Right lobe of liver (tissue), 4 donors: ENCODE data around the gene MTMR2.

Experiments used
- POLR2A ChIP-seq: fragments of 450-650 bp; IDR thresholded peaks from one replicate; pipeline ENCODE4 v1.6.1; 2017; ENCODE audit warnings: antibody characterized with exemption, mild to moderate bottlenecking
- TF ChIP-seq, protein P1 (sequence below), 4 donors: fragments of 200-600 bp in 3 of 4; fragments of 450-650 bp in 1 of 4; IDR thresholded peaks; one replicate each; pipeline versions ENCODE4 v1.5.1 to v1.8.0; 2016 to 2022; ENCODE audit warnings: antibody characterized with exemption in 4 of 4, mild to moderate bottlenecking in 2 of 4
- donor health status: DM: no; HTN: no; CAD: no.
- donor health status: DM: no; HTN: no; CAD: no.
- donor health status: DM: no; HTN: yes; CAD: no.

- TF ChIP-seq, protein P1, sequence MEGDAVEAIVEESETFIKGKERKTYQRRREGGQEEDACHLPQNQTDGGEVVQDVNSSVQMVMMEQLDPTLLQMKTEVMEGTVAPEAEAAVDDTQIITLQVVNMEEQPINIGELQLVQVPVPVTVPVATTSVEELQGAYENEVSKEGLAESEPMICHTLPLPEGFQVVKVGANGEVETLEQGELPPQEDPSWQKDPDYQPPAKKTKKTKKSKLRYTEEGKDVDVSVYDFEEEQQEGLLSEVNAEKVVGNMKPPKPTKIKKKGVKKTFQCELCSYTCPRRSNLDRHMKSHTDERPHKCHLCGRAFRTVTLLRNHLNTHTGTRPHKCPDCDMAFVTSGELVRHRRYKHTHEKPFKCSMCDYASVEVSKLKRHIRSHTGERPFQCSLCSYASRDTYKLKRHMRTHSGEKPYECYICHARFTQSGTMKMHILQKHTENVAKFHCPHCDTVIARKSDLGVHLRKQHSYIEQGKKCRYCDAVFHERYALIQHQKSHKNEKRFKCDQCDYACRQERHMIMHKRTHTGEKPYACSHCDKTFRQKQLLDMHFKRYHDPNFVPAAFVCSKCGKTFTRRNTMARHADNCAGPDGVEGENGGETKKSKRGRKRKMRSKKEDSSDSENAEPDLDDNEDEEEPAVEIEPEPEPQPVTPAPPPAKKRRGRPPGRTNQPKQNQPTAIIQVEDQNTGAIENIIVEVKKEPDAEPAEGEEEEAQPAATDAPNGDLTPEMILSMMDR (IDR thresholded peaks at IDR 0.05): no peak
- TF ChIP-seq POLR2A: no peak
Observed at GRCh38 chr11:95912902-95913560, 10.9 kb downstream of the MTMR2 start.
